ENCODE data around the gene AHI1. TPM values are rescaled to one million over a fixed set of nuclear protein-coding genes. Genes with fewer than 3 reads are reported as not detected.

The AHI1 gene
- total and polyA plus RNA-seq, 4 donors: 5.2 to 51.7 (median 23.8) TPM

GRCh38 chr6:135269481-135269891 is 228.1 kb downstream of the AHI1 start:
- WGBS, 2 donors: 72 to 85% methylated on average over 1 of the region's 1 CpG
- Histone ChIP-seq H3K36me3 (ENCODE audit: control insufficient read depth in 4 of 4, insufficient read depth in 4 of 4, low read length in 4 of 4) (no peaks in the 10 kb centered on the region), H3K9me3 (ENCODE audit: control insufficient read depth in 4 of 4, insufficient read depth in 3 of 4, low read length in 3 of 4) (no peaks in the 10 kb centered on the region), H3K9ac (ENCODE audit: insufficient read depth in 1 of 2, low read length in 2 of 2) (no peak overlapping the region), H3K4me1 (ENCODE audit: control insufficient read depth in 5 of 5, insufficient read depth in 5 of 5, low read length in 5 of 5) (peaks cover 0 to 8% (median 0%) of the 10 kb centered on the region in 5 donors), H3K27me3 (ENCODE audit: control insufficient read depth in 3 of 3, insufficient read depth in 3 of 3, low read length in 2 of 3) (no peaks in the 10 kb centered on the region), H3K4me3 (no peak overlapping the region), H3K27ac (ENCODE audit: low read depth in 1 of 2, low read length in 1 of 2) (no peak overlapping the region)
- TF ChIP-seq, protein P1, sequence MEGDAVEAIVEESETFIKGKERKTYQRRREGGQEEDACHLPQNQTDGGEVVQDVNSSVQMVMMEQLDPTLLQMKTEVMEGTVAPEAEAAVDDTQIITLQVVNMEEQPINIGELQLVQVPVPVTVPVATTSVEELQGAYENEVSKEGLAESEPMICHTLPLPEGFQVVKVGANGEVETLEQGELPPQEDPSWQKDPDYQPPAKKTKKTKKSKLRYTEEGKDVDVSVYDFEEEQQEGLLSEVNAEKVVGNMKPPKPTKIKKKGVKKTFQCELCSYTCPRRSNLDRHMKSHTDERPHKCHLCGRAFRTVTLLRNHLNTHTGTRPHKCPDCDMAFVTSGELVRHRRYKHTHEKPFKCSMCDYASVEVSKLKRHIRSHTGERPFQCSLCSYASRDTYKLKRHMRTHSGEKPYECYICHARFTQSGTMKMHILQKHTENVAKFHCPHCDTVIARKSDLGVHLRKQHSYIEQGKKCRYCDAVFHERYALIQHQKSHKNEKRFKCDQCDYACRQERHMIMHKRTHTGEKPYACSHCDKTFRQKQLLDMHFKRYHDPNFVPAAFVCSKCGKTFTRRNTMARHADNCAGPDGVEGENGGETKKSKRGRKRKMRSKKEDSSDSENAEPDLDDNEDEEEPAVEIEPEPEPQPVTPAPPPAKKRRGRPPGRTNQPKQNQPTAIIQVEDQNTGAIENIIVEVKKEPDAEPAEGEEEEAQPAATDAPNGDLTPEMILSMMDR (IDR thresholded peaks at IDR 0.05; ENCODE audit: control extremely low read depth, extremely low read depth): no peak
- ATAC-seq (ENCODE audit: insufficient read depth, low FRiP score): no peak
- no peak for DNase-seq

- Histone ChIP-seq H3K27me3 (ENCODE audit: control insufficient read depth in 3 of 3, insufficient read depth in 3 of 3, low read length in 2 of 3) (no peaks in the 10 kb centered on the region), H3K4me3 (no peak overlapping the region), H3K9ac (ENCODE audit: insufficient read depth in 1 of 2, low read length in 2 of 2) (no peak overlapping the region), H3K27ac (ENCODE audit: low read depth in 1 of 2, low read length in 1 of 2) (no peak overlapping the region), H3K4me1 (ENCODE audit: control insufficient read depth in 5 of 5, insufficient read depth in 5 of 5, low read length in 5 of 5) (peaks cover 0 to 8% (median 0%) of the 10 kb centered on the region in 5 donors), H3K9me3 (ENCODE audit: control insufficient read depth in 4 of 4, insufficient read depth in 3 of 4, low read length in 3 of 4) (no peaks in the 10 kb centered on the region), H3K36me3 (ENCODE audit: control insufficient read depth in 4 of 4, insufficient read depth in 4 of 4, low read length in 4 of 4) (no peaks in the 10 kb centered on the region)
- WGBS, 2 donors: 92 to 99% methylated on average over 3 of the region's 3 CpGs
- TF ChIP-seq, protein P1 (IDR thresholded peaks at IDR 0.05; ENCODE audit: control extremely low read depth, extremely low read depth): no peak
- DNase-seq (no peak), ATAC-seq (ENCODE audit: insufficient read depth, low FRiP score) (no peak)
Observed at GRCh38 chr6:135268740-135269139, 228.8 kb downstream of the AHI1 start.

GRCh38 chr6:135268263-135268662 is 229.3 kb downstream of the AHI1 start:
- ATAC-seq (ENCODE audit: insufficient read depth, low FRiP score) (no peak), DNase-seq (no peak)
- TF ChIP-seq, protein P1 (IDR thresholded peaks at IDR 0.05; ENCODE audit: control extremely low read depth, extremely low read depth): no peak
- H3K9ac ChIP-seq (ENCODE audit: insufficient read depth in 1 of 2, low read length in 2 of 2): no peak overlapping the region
- H3K4me1 ChIP-seq (ENCODE audit: control insufficient read depth in 5 of 5, insufficient read depth in 5 of 5, low read length in 5 of 5): peaks cover 0 to 8% (median 0%) of the 10 kb centered on the region in 5 donors
- WGBS, 2 donors: 86 to 91% methylated on average over 3 of the region's 3 CpGs
- H3K27me3 ChIP-seq (ENCODE audit: control insufficient read depth in 3 of 3, insufficient read depth in 3 of 3, low read length in 2 of 3): no peaks in the 10 kb centered on the region
- no peak overlapping the region for H3K4me3 ChIP-seq
- no peak overlapping the region for H3K27ac ChIP-seq (ENCODE audit: low read depth in 1 of 2, low read length in 1 of 2)
- H3K36me3 ChIP-seq (ENCODE audit: control insufficient read depth in 4 of 4, insufficient read depth in 4 of 4, low read length in 4 of 4): no peaks in the 10 kb centered on the region
- H3K9me3 ChIP-seq (ENCODE audit: control insufficient read depth in 4 of 4, insufficient read depth in 3 of 4, low read length in 3 of 4): no peaks in the 10 kb centered on the region

DNA sequence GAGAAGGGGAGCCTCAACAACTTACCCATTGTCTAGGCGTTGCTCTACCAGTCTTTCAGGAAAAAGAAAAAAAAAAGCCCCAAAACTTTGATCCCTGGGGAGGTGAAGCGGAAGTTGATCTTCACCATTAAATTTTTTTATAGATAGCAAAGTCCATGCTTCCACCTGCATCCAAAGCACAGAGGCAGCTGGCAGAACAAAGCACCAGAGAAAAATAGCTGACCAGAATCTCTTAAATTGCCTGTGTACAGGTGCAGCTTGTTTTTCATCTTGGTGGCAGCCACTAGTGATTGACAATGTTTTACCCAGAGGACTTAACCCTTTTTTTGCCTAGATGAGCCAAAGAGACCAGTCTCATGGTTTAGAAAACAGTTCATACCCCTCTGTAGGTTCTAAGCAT is 230.5 kb downstream of the AHI1 start:
- peaks cover 0 to 8% (median 0%) of the 10 kb centered on the region in 5 donors for H3K4me1 ChIP-seq (ENCODE audit: control insufficient read depth in 5 of 5, insufficient read depth in 5 of 5, low read length in 5 of 5)
- H3K4me3 ChIP-seq: no peak overlapping the region
- TF ChIP-seq, protein P1 (IDR thresholded peaks at IDR 0.05; ENCODE audit: control extremely low read depth, extremely low read depth): no peak
- ATAC-seq (ENCODE audit: insufficient read depth, low FRiP score) (no peak), DNase-seq (no peak)
- no peak overlapping the region for H3K9ac ChIP-seq (ENCODE audit: insufficient read depth in 1 of 2, low read length in 2 of 2)
- H3K27me3 ChIP-seq (ENCODE audit: control insufficient read depth in 3 of 3, insufficient read depth in 3 of 3, low read length in 2 of 3): no peaks in the 10 kb centered on the region
- 79% methylated on average over 2 of the region's 2 CpGs for WGBS, 2 donors
- H3K9me3 ChIP-seq (ENCODE audit: control insufficient read depth in 4 of 4, insufficient read depth in 3 of 4, low read length in 3 of 4): no peaks in the 10 kb centered on the region
- no peaks in the 10 kb centered on the region for H3K36me3 ChIP-seq (ENCODE audit: control insufficient read depth in 4 of 4, insufficient read depth in 4 of 4, low read length in 4 of 4)
- H3K27ac ChIP-seq (ENCODE audit: low read depth in 1 of 2, low read length in 1 of 2): no peak overlapping the region
